GM21786 (cell line): ENCODE results near the gene PPM1G.

Experiments
- ATAC-seq: cut with Tn5 transposase; IDR thresholded peaks from one replicate; pipeline ENCODE4 v1.9.1; 2021; ENCODE audit not compliant: unreplicated experiment

The PPM1G gene

DNA sequence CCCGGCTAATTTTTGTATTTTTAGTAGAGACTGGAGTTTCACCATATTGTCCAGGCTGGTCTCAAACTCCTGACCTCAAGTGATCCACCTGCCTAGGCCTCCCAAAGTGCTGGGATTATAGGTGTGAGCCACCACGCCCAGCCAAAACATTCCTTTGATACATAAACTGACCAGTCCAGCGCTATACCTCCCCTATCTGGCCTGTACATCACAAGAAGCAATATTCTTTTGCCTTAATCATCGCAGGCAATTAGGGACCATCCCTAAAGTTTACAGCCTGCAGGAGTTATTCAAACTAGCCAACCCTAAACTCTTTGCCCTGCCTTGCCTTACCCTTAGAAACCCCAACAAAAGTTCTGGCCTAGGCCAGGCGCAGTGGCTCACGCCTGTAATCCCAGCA lies 6.8 kb upstream of the PPM1G start:
- no peak for ATAC-seq

DNA sequence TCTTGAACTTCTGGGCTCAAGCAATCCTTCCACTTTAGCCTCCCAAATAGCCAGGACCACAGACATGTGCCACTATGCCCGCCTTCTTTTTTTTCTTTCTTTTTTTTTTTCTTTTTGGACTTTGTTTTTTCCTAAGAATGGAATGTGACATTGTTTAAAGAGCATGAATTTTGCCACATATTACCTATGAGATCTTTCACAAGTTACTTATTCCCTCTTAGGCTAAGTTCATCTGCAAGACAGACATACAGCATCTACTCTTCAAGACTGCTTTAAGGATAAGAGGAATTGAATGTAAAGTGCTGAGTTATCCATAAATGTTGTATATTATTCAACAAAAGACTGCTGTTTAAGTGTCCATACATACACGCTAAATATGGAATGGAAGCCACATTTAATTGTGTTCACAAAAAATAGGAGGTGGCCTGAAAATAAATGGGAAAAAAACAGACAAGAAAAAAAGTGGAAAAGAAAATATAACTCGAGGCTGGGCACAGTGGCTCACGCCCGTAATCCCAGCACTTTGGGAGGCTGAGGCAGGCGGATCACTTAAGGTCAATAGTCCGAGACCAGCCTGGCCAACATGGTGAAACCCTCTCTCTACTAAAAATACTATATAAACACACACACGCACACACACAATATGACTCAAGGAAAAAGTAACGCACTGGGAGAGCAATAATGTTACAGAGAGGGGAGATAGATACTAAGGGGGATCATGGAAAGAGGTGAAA lies 3.2 kb upstream of the PPM1G start:
- no peak for ATAC-seq

- ATAC-seq = peak; percentile 25
Observed at GRCh38 chr2:27408601-27409320, 630 bp downstream of the PPM1G start.

DNA sequence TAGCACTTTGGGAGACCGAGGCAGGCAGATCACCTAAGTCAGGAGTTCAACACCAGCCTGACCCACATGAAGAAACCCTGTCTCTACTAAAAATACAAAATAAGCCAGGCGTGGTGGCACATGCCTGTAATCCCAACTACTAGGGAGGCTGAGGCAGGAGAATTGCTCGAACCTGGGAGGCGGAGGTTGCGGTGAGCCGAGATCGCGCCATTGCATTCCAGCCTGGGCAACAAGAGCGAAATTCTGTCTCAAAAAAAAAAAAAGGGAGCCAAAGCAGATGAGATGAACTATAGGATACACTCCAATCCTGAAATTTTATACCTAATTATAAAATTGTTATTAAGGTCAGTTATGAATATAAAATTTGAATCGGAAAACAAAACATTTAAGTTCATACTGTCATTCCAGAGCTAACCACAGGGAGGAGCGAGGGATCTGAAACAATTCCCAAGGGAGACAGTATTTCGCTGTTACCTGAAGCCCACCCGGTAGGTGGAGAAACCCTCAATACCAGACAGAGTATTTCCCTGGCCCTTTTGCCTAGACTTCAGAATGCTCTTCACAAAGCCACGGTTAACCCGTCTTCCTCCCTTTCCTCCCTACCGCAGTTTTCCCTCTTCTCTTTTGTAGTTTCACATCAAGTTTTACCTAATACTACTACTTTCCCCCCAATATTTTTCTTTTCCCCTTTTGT lies 1.4 kb downstream of the PPM1G start:
- no peak for ATAC-seq

GRCh38 chr2:27400348-27401135 lies 8.8 kb downstream of the PPM1G start:
- no peak for ATAC-seq

GRCh38 chr2:27398962-27399361 lies 10.4 kb downstream of the PPM1G start:
- ATAC-seq = no peak

DNA sequence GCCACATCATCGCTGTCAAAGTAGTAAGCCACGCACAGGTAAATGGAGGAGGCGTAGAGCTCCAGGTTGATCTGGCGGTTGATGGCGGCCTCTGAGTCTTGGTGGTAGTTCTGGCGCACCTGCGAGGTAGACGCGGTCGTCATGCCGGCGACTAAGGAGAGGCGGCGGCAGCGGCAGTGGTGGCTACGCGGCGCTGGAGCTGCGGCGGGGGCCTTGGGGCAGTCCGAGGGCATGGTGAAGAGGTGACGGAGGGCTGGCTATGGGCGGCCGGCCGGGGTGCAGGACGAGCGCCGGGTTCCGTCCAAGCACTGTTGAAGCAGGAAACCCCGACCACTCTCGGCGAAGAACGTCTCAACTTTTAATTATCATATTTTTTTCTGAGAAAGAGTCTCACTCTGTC lies 16.2 kb downstream of the PPM1G start:
- ATAC-seq = no peak

DNA sequence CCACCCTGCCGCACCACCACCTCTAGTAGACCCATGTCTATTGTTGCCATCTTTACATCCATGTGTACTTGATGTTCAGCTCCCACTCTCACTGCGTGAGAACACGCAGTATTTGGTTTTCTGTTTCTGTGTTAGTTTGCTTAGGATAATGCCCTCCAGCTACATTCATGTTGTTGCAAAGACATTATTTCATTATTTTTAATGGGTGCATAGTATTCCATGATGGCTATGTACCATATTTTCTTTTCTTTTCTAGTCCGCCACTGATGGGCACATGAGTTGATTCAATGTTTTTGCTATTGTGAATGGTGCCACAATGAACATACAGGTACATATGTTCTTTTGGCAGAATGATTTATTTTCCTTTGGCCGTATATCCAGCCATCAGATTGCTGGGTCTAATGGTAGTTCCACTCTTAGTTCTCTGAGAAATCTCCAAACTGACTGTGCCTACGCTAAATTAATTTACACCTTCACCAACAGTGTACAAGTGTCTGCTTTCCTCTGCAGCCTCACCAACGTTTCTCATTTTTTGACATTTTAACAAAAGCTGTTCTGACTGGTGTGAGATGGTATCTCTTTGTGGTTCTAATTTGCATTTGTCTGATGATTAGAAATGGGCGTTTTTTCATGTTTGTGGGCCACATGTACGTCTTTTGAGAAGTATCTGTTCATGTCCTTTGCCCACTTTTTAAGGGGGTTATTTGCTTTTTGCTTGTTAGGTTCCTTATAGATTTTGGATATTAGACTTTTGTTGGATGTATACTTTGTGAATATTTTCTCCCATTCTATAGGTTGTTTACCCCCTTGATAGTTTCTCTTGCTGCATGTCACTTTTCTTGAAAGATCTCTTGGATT lies 18.3 kb downstream of the PPM1G start:
- no peak for ATAC-seq

DNA sequence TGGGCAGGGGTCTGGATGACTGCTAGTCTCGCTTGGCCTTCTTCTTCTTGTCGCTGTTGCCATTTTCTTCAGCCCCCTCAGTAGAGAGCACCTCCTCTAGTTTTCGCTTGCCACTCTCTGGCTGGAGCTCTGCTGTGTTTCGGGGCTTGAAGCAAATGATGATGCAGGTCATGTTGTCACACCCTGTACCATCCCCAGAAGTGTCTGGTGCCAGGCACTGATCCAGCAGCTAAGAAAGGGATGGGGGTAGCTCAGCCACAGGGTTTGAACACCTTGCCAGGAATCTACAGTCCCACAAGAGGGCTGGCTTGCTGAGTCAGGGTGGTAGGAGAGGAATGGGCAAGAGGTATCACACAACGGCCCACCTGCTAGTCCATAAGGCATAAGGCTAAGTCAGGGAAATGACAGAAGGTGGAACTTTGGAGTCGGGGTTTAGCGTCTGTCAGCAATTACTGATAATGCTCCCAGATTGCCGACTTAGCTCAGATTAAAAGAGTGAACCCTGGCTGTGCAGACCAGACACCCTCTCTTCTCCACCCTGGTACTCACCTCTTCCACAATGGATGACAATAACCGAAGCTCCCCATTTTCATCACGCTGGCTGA lies 27.7 kb downstream of the PPM1G start:
- no peak for ATAC-seq

- ATAC-seq = peak; percentile 89
Observed at GRCh38 chr2:27380626-27381545, 28.5 kb downstream of the PPM1G start, which contains the start of gene ZNF513. TSS of gene ZNF513 (minus strand) at chr2:27380734. CDS start at chr2:27380526, 208 bp downstream.

DNA sequence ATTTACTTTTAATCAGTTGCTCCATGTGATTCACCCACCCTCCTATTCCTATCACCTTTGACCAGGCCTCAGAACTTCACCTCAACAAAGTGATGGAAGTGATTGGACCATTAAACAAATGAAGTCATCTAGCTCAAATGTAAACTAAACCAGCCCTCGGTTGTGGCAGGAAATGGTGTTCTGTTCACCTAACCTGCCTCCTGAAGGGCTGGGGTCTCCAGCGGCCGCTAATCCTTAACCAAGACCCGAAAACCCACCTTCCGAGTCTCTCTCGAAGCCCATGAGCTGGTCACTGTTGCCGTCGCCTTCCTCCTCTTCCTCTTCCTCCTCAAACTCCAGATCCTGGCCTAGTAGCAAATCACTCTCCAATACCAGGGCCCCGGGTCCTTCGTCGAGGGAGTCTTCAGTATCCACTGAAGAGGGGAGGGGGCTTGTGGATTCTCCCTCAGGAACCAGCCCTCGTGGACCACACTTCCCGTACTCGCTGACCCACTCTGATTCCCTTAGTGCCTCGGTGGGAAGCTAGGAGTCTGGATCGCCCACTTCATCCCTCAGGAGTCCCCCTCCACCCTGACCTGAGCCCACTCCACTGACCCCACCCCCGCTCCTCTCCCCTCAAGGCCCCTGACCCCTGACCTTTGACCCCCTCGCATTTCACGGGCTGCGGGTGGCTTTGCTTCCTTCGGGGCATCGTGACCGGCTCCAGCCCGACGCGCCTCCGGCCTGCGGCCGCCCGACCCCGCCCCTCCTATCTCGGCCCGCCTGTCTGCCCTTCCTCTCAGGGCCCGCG lies 29.4 kb downstream of the PPM1G start:
- ATAC-seq = peak; percentile 26

DNA sequence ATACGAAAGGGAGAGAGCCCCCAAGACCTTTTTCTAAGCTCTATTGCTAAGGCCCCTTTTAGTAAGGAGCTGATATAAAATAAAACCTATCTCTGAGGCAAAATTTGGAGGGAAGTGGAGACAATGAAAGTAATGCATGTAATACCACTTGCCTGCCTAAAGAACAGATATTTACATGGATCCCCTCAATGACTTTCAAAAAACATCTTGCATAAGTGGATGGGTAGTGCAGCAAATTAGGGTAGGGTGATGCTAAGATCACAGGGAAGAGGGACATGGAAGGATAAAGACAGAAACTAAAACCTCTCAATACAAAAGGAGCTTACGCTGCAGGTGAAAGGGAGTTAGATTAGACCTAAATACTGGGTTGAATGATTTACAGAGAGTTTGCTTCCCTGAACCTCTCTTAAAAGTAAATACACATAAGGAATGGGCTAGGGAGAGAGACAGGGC lies 30.0 kb downstream of the PPM1G start:
- no peak for ATAC-seq

GRCh38 chr2:27378809-27379290 lies 30.5 kb downstream of the PPM1G start:
- ATAC-seq = no peak

DNA sequence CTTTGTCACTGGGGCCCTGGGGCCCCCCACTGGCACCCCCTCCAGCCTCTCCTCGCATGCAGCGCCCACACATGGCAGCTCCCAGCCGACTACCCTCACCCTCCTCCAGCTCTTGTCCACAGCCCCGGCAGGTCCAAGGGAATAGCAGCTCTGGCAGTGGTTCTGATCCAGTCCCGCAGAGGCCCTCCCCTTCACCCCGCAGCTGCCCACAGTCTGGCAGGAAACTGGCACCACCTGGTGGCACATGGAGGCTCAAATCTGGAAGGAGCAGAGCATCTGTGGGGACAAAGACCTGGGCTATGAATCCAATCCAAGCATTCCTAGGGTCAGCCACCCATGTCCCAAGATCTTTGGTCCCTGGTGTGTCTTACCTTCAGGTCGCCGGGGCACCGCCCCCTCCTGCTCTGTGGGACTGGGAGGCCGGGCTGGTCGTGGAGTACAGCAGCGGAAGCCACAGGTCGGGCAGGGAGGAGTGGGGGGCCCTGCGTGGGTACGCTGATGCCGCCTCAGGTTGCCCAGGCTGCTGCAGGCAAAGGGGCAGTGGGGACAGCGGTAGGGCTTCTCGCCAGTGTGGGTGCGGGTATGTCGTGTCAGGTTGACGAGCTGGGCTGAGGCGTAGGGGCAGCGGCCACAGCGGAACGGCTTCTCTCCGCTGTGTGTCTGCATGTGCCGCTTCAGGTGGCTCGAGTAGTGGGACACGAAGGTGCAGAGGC lies 31.1 kb downstream of the PPM1G start:
- ATAC-seq = no peak

DNA sequence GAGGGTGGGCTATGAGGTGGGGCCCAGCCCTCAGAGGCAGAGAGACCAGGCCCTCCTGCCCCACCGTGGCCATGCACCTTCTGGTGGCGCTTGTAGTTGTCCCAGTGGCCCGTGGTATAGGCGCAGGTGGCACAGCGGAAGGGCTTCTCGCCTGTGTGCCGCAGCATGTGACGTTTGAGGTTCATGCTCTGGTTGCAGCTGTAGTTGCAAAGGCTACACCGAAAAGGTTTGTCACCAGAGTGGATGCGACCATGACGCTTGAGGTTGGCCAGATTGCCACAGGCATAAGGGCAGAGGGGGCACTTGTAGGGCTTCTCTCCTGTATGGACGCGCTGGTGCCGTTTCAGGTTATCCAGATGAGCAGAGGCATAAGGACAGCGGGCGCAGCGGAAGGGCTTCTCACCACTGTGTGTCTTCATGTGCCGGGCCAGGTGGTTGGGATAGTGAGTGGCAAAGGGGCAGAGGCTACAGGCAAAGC lies 31.7 kb downstream of the PPM1G start:
- no peak for ATAC-seq

- no peak for ATAC-seq
Observed at GRCh38 chr2:27376866-27377617, 32.3 kb downstream of the PPM1G start.
